Prostate gland (tissue), 2 donors: Measurements from ENCODE around the gene CPSF4L. TPM values are rescaled to one million over a fixed set of nuclear protein-coding genes. Genes with fewer than 3 reads are reported as not detected.

Experiments
- DNase-seq: peaks from one replicate; pipeline ENCODE4 v3.0.0-alpha.2; 2019; ENCODE audit warnings: low spot score
- H3K27ac ChIP-seq, 2 donors: fragments of 200-600 bp; sonication (generic); 2 replicates each; pipeline ENCODE4 v1.5.1; 2017 to 2019
- H3K27me3 ChIP-seq: fragments of 200-600 bp; sonication (generic); replicated peaks from 2 replicates; pipeline ENCODE4 v1.5.1; 2019; ENCODE audit not compliant: insufficient read depth
- H3K36me3 ChIP-seq, 2 donors: fragments of 200-600 bp; sonication (generic); 1 replicate in 1 of 2; 2 replicates in 1 of 2; pipeline versions ENCODE4 v1.5.1 to v1.8.1; 2017 to 2019
- H3K4me1 ChIP-seq: fragments of 200-600 bp; sonication (generic); replicated peaks from 2 replicates; pipeline ENCODE4 v1.5.1; 2019
- H3K4me3 ChIP-seq, 2 donors: fragments of 200-600 bp; sonication (generic); 2 replicates each; pipeline ENCODE4 v1.5.1; 2017 to 2019
- H3K9me3 ChIP-seq: fragments of 200-600 bp; sonication (generic); 2 replicates; pipeline ENCODE4 v1.5.1; 2017
- CTCF ChIP-seq, 4 experiments: fragments of 200-600 bp in 2 of 4; fragments of 450-650 bp in 2 of 4; sonication (generic) in 2 of 4; IDR thresholded peaks; 1 replicate in 3 of 4; 2 replicates in 1 of 4; pipeline ENCODE4 v1.5.1; 2016 to 2019; ENCODE audit warnings: antibody characterized with exemption in 4 of 4, mild to moderate bottlenecking in 2 of 4, moderate library complexity in 2 of 4
- POLR2A ChIP-seq: fragments of 450-650 bp; IDR thresholded peaks from one replicate; pipeline ENCODE4 v1.6.1; 2016; ENCODE audit warnings: antibody characterized with exemption, mild to moderate bottlenecking
- POLR2AphosphoS5 ChIP-seq: sonication (generic); formaldehyde crosslinking; IDR thresholded peaks from one replicate; pipeline ENCODE4 v1.6.1; 2017; ENCODE audit warnings: antibody characterized with exemption
- WGBS: methylation state at CpG from one replicate; pipeline ENCODE4 v1.1.5; 2018; 5-methylcytosine and 5-hydroxymethylcytosine counted together
- intact Hi-C: fragments of 100-400 bp; cut with DNase I; formaldehyde crosslinking; loops from one replicate; pipeline ENCODE4 v1.14.2; 2022
- total RNA-seq, 2 donors: library from RNA; depleted of rRNA; stranded (reverse); fragments of >200 nt; gene quantifications; one replicate each; pipeline ENCODE4 v1.1.0, GENCODE V29; 2016

The CPSF4L gene
- total RNA-seq, 2 donors from 2014 or later: not detected

- H3K27ac ChIP-seq: no peak overlapping the region
- DNase-seq: no peak
- intact Hi-C loops: no loop called here
- TF ChIP-seq CTCF (IDR thresholded peaks at IDR 0.05) (no peak), POLR2A (no peak), POLR2AphosphoS5 (no peak)
- peaks cover 5% of the 10 kb centered on the region for H3K4me1 ChIP-seq
- H3K27me3 ChIP-seq: no peaks in the 10 kb centered on the region
- H3K36me3 ChIP-seq: peaks cover 18 to 30% of the 10 kb centered on the region in 2 donors
- H3K9me3 ChIP-seq: no peaks in the 10 kb centered on the region
- 88% methylated on average over 19 of the region's 19 CpGs for WGBS
- H3K4me3 ChIP-seq: no peak overlapping the region
Measured at GRCh38 chr17:73201215-73202069, 60.2 kb downstream of the CPSF4L start.

- Histone ChIP-seq H3K4me3 (no peak overlapping the region), H3K36me3 (peaks cover 18 to 30% of the 10 kb centered on the region in 2 donors), H3K27ac (no peak overlapping the region), H3K27me3 (no peaks in the 10 kb centered on the region), H3K9me3 (no peaks in the 10 kb centered on the region), H3K4me1 (peaks cover 5% of the 10 kb centered on the region)
- TF ChIP-seq CTCF (IDR thresholded peaks at IDR 0.05) (no peak), POLR2AphosphoS5 (no peak), POLR2A (no peak)
- WGBS: 85% methylated on average over 10 of the region's 10 CpGs
- DNase-seq: no peak
- intact Hi-C loops: no loop called here
Measured at GRCh38 chr17:73200476-73200875, 61.2 kb downstream of the CPSF4L start.

- TF ChIP-seq CTCF (IDR thresholded peaks at IDR 0.05) (no peak), POLR2AphosphoS5 (no peak), POLR2A (no peak)
- intact Hi-C loops: loop anchor here (10.0 kb wide), 1 partner anchor 165 kb away; no protein-coding TSS in a partner anchor
- no peak for DNase-seq
- H3K36me3 ChIP-seq: peaks cover 18 to 30% of the 10 kb centered on the region in 2 donors
- H3K9me3 ChIP-seq: no peaks in the 10 kb centered on the region
- H3K27ac ChIP-seq: no peak overlapping the region
- H3K4me1 ChIP-seq: peaks cover 5% of the 10 kb centered on the region
- no peaks in the 10 kb centered on the region for H3K27me3 ChIP-seq
- H3K4me3 ChIP-seq: no peak overlapping the region
- WGBS: 92% methylated on average over 8 of the region's 8 CpGs
Measured at GRCh38 chr17:73199751-73200317, 61.8 kb downstream of the CPSF4L start.

- Histone ChIP-seq H3K9me3 (no peaks in the 10 kb centered on the region), H3K27ac (no peak overlapping the region)
Measured at GRCh38 chr17:73198930-73199260, 62.8 kb downstream of the CPSF4L start.

More at GRCh38 chr17:73198930-73199260, 62.8 kb downstream of the CPSF4L start:
- no peak for DNase-seq
- 96% methylated on average over 7 of the region's 7 CpGs for WGBS
- Histone ChIP-seq H3K27me3 (no peaks in the 10 kb centered on the region), H3K36me3 (peaks cover 18 to 30% of the 10 kb centered on the region in 2 donors), H3K4me3 (no peak overlapping the region), H3K4me1 (peaks cover 5% of the 10 kb centered on the region)
- TF ChIP-seq POLR2AphosphoS5 (no peak), POLR2A (no peak), CTCF (IDR thresholded peaks at IDR 0.05) (no peak)
- intact Hi-C loops: loop anchor here (10.0 kb wide), 1 partner anchor 166 kb away; no protein-coding TSS in a partner anchor

Other genes starting within 250 kb of the CPSF4L start
- 10 to 100 TPM; 15.1 to 29.7 TPM for gene SLC39A11, start 169.2 kb downstream of the CPSF4L start, total RNA-seq
- gene SSTR2, start 96.9 kb downstream of the CPSF4L start, total RNA-seq: under 1 TPM; 0.40 to 0.46 TPM
- gene COG1, start 68.8 kb downstream of the CPSF4L start, total RNA-seq: 10 to 100 TPM; 34.6 to 52.5 TPM
- gene CDC42EP4, start 50.1 kb upstream of the CPSF4L start, total RNA-seq: 100 to 1,000 TPM; 119 to 186 TPM